Measurements from ENCODE around the gene GPD1L.

GPD1L gene

GRCh38 chr3:32118215-32118614 is 11.8 kb downstream of the GPD1L start:
- no peak for TF ChIP-seq ZFX (IDR thresholded peaks at IDR 0.05)
- no peak overlapping the region for H3K27ac ChIP-seq

GRCh38 chr3:32120471-32120870 is 14.1 kb downstream of the GPD1L start:
- TF ChIP-seq ZFX (IDR thresholded peaks at IDR 0.05) = no peak
- H3K27ac ChIP-seq = no peak overlapping the region

- TF ChIP-seq ZFX (IDR thresholded peaks at IDR 0.05) = no peak
- TF ChIP-seq, protein P1, sequence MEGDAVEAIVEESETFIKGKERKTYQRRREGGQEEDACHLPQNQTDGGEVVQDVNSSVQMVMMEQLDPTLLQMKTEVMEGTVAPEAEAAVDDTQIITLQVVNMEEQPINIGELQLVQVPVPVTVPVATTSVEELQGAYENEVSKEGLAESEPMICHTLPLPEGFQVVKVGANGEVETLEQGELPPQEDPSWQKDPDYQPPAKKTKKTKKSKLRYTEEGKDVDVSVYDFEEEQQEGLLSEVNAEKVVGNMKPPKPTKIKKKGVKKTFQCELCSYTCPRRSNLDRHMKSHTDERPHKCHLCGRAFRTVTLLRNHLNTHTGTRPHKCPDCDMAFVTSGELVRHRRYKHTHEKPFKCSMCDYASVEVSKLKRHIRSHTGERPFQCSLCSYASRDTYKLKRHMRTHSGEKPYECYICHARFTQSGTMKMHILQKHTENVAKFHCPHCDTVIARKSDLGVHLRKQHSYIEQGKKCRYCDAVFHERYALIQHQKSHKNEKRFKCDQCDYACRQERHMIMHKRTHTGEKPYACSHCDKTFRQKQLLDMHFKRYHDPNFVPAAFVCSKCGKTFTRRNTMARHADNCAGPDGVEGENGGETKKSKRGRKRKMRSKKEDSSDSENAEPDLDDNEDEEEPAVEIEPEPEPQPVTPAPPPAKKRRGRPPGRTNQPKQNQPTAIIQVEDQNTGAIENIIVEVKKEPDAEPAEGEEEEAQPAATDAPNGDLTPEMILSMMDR (conservative IDR thresholded peaks at IDR 0.05) = no peak
Measured at GRCh38 chr3:32121137-32121536, 14.7 kb downstream of the GPD1L start.

DNA sequence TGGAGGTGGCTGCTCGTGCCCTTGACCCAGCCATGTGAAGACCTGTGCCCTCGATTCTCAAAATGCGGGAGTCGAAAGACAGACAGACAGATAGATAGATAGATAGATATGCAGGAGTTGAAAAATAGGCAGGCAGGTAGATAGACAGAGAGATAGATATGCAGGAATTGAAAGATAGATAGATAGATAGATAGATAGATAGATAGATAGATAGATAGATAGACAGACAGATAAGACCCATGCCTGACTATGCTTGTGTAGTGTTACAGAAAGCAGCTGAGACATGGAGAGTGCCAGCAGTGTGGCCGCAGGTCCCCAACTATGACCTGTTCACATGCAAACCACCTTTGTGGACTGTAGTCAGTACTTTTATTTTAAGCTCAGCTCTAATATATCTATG is 17.2 kb downstream of the GPD1L start:
- H3K27ac ChIP-seq = no peak overlapping the region
- TF ChIP-seq ZFX (IDR thresholded peaks at IDR 0.05) = no peak
- TF ChIP-seq, protein P1 (conservative IDR thresholded peaks at IDR 0.05) = no peak

More at GRCh38 chr3:32121137-32121536, 14.7 kb downstream of the GPD1L start:
- H3K27ac ChIP-seq = no peak overlapping the region

DNA sequence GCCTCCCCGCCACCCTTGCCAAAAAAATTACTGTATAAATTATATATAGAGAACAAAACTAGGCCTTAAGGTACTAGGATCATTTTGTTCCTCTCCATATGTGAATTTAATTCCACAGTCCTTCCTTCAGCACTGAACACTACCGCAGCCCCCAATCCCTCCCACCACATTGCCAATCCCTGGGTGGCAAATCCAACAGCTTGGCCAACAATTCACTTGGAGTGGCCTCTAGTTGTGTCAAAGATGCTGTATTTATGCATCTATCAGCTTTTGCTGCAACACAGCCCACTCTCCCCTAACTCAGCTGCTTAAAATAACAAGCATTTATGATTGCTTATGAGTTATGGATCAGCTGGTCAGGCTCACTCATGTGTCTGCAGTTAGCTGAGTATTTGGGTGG is 18.6 kb downstream of the GPD1L start:
- no peak for TF ChIP-seq ZFX (IDR thresholded peaks at IDR 0.05)
- TF ChIP-seq, protein P1 (conservative IDR thresholded peaks at IDR 0.05) = no peak
- H3K27ac ChIP-seq = no peak overlapping the region

GRCh38 chr3:32126305-32127015 is 20.0 kb downstream of the GPD1L start:
- TF ChIP-seq ZFX (IDR thresholded peaks at IDR 0.05) = no peak
- TF ChIP-seq, protein P1 (conservative IDR thresholded peaks at IDR 0.05) = no peak

DNA sequence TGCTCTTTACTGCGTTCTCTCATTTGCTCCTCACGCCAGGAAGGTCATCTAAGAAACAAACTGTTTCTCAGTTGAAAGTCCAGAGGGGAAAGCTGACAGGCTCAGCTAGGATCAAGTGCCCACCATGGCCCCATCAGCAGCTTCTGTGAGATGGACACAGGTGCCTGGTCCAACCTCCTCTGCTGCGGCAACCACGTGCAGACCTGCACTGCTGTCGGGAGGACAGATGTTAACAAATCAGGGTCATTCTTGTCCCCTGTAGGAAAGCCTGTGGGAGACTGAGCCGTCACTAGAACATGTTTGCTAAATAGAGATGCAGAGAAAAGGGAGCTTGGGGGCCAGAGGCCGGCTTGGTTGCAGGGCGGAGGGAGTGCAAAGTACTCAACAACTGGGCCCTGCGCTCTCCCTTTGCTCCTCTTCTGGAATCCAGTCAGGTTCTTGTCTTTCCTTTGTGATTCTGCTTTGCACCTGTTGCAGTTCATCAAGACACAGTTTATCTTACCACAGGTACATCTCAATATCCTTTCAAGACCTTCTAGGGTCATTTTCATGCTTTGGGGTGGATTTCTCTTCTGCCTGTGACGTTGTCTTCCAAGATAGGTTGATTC is 20.9 kb downstream of the GPD1L start:
- no peak overlapping the region for H3K27ac ChIP-seq
- TF ChIP-seq ZFX (IDR thresholded peaks at IDR 0.05) = no peak
- TF ChIP-seq, protein P1 (conservative IDR thresholded peaks at IDR 0.05) = no peak

More at GRCh38 chr3:32126305-32127015, 20.0 kb downstream of the GPD1L start:
- H3K27ac ChIP-seq = no peak overlapping the region

DNA sequence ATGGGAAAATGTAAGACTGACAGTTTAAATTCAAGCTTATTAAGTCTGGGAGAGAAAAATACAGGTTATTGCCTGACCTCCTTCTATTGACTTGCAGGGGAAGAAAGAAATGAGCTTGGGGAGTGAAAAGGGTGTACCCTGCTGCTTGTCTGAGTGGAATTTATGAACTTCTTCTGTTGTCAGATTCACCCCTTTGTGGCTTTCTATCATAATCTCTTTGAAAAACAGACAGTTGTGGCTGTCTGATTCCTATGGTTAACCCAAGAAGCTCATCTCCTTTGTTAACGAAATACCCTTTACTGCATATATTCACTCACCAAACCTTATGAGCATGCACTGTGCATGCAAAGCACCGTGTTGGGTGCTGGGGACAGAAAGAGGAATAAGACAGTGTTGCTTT is 22.5 kb downstream of the GPD1L start:
- no peak for TF ChIP-seq ZFX (IDR thresholded peaks at IDR 0.05)
- TF ChIP-seq, protein P1 (conservative IDR thresholded peaks at IDR 0.05) = no peak
- no peak overlapping the region for H3K27ac ChIP-seq

All from C4-2B (cell line).